ENCODE measurements around the gene ATP6V0A1.

The ATP6V0A1 gene

DNA sequence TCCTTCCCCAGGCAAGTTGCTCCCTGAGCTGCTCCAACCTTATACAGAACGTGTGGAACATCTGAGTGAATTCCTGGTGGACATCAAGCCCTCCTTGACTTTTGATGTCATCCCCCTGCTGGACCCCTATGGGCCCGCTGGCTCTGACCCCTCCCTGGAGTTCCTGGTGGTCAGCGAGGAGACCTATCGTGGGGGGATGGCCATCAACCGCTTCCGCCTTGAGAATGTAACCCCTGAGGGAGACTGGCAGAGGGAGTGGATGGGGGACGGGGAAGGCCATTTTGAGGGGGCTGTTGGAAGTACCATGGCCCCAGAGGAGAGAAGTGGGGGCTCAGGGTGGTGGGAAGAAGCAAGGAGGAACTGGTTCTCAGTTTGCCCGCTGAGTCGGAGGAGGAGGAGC, 105.3 kb downstream of the ATP6V0A1 start:
- no peak for DNase-seq

- no peak for DNase-seq
Observed at GRCh38 chr17:42564815-42565522, 106.3 kb downstream of the ATP6V0A1 start.

- DNase-seq = no peak
Observed at GRCh38 chr17:42565523-42566214, 107.0 kb downstream of the ATP6V0A1 start.

DNA sequence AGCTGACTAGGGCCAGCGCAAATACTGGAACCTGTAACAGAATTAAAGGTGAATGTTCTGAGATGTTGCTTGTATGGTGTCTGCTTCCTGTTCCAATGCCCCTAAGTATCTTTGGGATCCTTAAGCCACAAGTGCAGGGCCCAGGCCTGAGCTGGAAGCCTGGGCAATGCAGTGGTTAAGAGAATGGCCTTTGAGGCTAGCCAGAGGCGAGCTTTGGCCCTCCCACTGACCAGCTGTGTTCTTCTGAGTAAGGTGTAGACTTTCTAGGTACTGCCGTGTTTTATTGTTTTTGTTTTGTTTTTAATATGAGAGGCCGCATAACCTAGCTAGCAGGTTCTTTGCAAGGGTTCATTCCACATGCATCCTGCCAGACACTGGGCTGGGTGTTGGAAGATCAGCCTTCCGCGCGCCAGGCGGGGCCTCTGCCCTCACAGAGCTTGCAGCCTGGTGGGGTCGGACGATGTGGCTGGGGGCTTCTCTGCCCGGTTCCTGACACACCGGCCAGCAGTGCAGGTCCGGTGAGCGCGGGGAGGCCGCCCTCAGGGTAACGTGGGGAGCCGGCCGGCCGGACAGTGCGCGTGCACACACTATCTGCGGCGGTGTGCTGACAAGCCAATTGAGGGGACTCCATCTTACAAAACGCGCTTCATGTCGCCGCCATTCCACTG, 107.7 kb downstream of the ATP6V0A1 start:
- DNase-seq = no peak

DNA sequence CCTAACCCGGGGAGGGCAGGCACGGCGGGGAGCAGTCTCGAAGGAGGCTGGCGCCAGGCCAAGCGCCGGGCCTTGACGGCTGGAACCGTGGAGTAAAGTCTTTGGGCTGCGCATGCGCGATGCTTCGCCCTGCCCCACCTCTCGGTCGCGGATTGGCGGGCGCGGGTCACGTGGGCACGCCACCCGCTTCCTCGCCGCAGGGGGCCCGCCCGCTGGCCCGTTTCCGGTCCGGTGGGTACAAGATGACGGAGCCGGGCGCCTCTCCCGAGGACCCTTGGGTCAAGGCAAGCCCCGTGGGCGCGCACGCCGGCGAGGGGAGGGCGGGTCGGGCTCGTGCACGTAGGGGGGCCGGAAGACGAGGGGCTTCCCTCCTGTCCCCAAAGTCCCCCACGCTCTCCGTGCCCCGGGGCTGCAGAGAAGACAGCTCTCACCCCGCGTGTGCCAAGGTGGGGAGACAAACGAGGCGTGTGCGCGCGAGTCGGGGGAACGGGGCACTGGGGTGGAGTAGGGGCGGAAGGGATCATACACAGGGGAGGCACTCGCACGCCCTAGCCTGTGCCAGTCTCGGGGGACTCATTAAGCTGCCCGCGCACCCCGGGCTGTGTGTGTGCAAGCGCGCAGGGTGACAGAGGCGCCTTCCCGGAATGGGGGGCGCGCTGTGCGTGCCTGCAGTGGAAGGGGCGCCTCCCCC, 108.3 kb downstream of the ATP6V0A1 start, which contains the start of gene MLX:
MLX (plus strand) TSS at position 218 of the 691 bp plus-strand sequence; CDS start at position 243, 25 bp downstream.
- peak; percentile 54 for DNase-seq

- DNase-seq = no peak
Observed at GRCh38 chr17:42568341-42569111, 109.8 kb downstream of the ATP6V0A1 start.

DNA sequence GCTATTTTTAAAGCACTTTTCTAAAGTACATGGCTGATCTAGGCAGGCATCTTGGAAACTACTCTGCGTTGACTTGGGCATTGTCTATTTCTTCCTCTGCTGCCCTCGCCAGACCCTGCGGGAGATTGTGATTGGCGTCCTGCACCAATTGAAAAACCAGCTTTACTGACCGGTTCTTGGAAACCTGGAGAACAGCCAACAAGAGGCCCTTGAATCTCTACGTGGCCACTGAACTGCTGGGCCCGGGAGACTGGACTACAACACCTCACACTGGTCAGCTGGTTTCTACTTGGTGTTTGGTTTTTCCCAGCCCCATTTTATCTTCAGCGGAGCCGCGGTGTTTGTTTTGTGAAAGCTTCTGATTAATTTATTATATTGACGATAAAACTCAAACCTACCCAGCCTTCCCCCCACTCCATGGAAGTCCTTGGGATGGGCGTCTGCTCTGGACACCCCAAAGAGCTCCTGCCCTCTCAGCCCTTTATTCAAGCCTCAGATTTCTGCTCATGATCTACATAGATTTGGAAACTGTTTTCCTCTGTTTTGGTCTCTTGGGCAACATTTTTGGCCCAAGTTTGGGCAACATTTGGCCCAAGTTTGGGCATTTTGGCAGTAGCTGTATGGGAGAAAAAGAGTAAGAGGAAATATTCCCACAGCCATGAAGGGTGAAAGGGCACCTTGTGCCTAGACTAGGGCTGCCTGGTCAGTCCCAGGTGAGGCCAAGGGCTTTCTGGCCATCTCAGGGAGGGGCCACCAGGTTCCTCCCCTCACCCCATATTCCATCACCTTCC, 113.0 kb downstream of the ATP6V0A1 start:
- no peak for DNase-seq
